ENCODE results near the gene GREM1.
A peak's percentile ranks its signal among the peaks of the same experiment; 100 is the strongest.

Gene GREM1

DNA sequence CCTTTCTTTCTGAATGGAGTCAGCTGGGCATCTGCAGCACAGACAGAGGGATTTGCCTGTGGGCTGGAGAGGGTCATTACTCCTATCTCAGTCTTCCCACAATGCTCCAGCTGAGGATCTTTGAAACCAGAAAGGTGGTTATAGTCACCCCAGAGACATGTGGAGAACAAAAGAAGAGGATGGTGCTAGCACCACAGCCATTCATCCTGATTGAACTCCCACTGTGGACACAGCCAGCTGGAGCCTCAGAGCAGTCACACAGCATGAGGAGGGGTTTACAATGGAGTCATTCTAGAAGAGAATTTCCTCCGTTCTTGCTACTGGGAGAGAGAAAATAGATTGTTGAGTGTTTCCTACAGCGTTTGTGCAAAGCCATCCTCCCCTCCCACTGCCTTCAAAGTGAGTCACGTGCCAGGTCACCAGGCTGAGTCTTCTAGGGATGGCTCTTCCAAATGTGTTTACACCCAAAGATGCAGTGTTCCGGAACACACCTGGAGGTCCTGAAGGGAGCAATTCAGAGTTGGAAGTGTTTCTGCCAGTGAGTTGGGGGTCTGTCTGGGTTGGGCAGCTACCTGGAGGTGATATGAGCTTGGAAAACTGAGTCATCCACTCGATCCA lies 18.9 kb upstream of the GREM1 start:
- ATAC-seq, result no peak

DNA sequence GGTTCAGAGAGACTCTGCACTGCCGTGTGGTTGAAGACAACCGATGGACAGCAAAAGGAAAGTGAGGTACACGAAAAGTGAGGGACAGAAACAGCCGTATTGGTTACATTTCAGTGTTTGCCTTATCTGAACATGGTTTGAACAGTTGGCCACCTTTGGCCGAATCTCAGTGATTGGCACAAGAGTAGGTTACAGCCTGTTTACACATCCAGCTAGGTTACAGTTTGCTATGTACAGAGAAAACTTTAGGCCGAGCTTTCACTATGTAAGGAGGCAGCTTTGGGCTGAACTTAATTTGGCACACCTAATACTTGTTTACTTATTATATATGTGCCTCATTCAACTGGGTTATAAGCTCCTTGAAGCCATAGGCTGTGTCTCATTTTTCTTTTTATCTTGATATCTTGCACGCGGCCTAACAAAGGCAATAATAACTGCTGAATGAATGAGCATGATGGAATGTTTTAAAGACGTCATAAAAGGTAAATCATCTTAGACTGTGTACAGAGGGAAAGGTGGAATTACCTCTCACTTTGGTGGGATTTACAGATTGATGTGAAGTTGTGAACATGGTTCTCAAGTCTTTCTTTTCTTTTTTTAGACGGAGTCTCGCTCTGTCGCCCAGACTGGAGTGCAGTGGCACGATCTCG lies 17.2 kb upstream of the GREM1 start:
- ATAC-seq, result no peak

DNA sequence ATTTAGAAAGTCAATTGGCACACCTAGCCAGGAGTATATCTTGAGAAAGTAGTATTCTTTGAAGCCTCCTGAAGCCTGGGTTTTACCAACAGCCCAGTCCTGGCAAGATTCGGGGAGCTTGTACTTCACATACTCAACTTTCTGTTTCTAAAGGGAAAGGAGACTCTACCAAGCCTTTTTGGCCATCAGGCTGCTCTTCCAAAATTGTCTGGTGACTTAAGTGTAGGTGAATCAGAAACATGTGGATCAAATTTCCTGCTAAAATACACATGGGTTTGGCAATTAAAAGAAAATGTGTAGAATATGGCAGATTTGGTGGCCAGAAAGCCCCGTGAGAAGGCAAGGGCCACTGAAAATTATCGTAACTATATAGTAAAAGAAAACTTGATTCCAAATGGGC lies 15.9 kb upstream of the GREM1 start:
- no peak for ATAC-seq

DNA sequence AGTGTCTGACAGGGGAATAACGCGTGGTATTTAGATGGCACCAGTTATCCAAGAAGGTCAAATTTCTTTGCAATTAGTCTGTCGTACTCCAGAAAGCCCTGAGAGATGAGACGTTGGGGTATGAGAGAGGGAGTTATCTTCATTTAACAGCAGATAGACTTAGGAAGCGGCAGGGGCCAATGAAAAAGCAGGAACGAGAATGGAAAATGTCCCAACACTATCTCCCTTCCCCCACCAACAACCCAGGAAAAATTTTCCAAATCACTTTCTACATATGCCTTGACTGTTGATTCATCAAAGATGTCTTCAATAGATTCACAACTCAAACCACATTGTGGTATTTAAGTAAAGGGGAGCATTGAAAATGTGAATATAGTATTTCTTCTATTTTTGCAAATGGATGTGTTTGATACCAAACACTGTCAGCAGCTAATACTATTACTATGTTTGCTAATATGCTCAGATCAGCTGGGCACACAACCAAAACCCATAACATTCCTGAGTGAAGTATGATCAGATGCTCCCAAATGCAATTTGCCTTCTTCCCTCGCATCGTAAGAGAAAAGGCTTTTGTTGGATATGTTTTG lies 13.3 kb upstream of the GREM1 start:
- no peak for ATAC-seq

GRCh38 chr15:32705446-32705845 lies 12.4 kb upstream of the GREM1 start:
- ATAC-seq, result no peak

GRCh38 chr15:32706704-32707103 lies 11.1 kb upstream of the GREM1 start:
- ATAC-seq, result no peak

DNA sequence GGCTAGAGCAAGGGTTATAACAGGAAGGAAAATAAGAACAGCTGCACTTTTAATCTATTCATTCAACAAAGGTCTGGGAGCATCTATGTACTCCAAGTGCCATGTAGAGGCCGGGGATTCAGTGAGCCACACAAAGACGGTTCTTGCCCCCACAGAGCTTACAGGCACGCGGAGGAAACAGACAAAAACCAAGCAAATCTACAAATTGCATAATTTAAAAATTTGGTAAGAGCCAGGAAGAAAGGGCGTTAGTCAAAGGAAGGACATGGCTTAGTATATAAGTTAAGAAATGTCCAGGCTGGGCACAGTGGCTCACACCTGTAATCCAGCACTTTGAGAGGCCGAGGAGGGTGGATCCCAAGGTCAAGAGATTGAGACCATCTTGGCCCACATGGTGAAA lies 10.4 kb upstream of the GREM1 start:
- ATAC-seq, result no peak

DNA sequence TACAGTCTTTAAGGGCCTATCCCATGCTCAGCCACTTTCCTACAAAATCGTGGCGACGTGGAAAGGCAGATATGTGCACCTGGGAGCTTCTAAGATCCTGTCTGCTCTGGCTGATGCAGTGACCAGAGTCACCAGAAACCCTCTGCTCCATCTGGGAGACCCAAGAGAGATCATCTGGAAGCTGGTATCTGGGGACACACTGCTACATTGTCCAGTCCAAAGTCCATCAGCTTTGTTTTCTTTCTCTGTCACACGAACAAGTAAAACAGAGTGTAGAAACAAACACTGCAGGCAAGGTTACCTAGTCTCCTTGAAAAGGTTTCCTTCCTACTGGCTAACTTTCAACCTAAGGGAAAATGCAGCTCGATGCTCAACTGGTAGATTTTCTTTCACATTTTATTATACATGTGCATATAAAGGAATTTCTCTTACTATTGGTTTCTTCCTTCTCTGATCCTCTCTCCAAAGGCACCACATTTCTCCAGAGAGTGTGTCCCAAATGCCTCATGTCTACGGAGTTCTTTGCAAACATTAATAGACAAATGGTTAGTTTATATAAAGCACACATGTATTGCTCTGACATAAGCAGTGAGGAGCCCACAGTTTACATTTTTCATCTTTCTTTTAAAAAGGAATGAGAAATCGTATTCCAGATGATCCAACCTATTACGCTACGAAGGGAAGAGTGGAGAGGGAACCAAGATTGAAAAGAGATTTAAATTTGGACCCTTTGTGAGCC lies 8.3 kb upstream of the GREM1 start:
- no peak for ATAC-seq

- no peak for ATAC-seq
Measured at GRCh38 chr15:32715276-32715675, 2.5 kb upstream of the GREM1 start.

DNA sequence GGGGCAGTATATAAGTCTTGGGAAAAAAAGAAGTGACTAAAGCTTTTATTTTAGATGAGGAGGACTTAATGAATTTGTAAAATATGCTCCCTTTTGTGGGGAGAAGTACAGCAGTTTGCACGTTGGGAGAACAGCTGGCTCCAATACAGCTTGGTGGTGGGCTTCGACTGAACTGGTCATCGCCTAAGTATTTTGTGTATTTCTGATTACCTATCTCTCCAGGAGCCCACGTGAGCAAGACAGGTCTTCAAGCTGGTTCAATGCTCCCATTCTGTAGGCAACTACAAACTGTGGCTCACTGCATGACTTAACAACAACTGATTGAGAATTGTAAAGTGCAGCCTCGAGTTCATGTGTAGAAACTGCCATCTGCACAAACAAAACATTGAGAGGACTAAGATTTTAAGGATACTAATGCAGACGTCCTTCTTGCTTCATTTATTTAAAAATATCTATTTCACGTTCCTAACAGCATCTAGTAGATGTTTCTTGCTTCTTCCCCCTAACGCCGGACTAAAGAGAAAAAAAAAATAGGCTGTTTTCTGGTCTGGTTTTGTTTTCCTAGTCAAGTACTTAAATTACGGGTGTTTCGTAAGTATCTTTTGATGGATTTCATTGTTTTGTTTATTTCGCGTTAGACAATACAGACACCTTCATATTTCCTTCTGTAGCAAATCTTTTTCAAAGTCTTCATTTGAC lies 1.4 kb upstream of the GREM1 start:
- no peak for ATAC-seq

DNA sequence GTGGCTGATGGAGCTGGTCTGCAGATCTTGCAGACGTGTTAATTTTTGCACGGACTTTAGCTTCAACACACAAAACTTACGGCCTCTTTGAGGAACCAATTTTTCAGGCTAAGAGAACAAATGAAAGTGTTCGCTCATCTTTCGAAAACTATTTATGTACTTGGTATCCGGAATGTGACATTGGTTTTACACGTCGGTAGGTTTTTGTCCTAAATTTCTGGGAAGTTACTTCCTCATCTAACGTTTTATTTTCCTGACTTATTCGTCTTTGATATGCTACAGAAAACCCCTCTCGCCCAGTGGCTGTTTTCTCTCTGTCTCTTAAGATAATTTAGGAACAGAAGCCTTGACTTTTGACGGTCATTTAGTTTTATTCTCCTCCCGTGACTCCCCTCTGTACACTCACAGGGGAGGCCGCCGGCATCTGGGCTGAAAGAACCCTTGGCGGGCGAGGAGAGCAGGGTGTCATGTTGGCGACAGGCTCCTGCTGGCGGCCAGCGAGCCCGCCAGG lies 834 bp upstream of the GREM1 start:
- ATAC-seq, result no peak

DNA sequence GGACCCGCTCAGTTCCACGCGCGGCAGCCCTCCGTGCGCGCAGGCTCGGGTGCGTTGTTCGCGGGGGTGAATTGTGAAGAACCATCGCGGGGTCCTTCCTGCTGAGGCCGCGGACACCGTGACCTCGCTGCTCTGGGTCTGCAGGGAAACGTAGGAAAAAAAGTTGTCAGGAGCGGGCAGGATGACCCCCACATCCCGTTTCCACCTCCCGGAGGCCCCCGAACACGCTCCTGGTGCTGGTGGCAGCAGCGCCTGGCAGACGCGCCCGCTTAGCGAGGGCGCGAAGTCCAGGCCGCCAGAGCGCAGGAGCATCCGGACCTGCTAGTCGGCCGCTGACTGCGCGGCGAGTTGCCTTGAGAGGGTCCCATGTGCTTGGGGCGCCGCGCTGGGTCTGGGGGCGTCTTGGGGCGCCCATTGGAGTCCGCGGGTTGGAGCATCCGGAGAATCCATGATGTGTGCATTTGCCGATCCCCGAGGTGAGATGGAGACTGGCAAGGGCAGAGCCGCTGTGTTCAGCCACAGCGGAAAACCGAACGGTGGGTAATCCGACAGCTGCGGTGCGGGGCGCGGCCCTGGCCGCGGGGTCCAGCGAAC lies 520 bp downstream of the GREM1 start:
- no peak for ATAC-seq

DNA sequence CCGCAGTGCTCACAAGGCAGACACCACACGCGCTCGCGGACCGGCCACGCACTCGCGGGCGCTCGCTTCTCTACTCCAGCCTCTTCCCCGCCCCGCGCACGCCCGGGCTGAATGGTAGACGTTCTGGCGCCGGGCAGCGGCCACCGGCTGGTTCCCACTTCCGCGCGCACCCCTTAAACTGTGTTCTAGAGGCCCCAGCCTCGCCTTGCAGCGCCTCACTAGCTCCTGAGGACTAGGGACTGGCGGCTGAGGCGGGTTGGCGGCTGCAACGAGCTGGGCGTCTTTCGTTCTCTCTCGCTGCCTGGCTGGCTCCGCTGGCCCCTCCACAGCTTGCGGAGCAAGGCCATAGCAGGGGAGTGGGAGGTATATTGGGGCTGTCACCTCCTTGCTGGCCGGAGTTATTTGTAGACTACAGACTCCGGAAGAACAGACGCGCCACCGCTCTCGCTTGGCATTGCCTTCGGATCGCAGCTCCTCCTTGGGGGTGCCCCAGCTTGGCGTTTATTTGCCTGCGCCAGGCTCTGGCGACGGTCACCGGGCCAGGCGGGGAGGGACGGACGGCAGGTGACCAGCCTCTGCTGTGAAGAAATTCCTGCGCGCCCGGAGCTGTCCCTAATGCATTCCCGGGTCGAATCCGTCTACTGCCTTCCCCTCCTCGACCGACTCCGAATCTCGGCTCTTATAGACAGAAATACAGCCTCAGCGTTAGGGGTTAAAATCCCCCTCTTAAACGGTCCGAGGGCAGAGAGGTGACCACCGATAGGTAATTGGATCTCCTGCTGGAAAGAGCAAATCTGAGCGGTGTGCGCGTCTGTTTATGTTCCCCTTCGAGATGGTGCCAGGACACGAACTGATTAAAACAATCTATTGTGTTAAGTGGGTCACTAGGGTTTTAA lies 1.3 kb downstream of the GREM1 start:
- ATAC-seq, result no peak

DNA sequence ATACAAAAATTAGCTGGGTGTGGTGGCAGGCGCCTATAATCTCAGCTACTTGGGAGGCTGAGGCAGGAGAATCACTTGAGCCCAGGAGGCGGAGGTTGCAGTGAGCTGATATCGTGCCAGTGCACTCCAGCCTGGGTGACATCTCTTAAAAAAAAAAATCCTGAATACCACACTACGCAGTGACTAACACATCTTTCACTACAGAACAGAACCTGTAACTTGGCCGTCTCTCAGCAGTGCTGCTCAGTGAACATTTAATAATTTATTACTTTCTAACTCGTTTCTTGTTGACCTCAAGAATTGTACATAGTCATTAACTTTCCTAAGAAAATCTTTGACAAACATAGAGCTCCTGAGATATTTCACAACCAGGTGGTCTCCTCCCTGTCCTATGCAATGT lies 3.8 kb downstream of the GREM1 start:
- ATAC-seq, result no peak

DNA sequence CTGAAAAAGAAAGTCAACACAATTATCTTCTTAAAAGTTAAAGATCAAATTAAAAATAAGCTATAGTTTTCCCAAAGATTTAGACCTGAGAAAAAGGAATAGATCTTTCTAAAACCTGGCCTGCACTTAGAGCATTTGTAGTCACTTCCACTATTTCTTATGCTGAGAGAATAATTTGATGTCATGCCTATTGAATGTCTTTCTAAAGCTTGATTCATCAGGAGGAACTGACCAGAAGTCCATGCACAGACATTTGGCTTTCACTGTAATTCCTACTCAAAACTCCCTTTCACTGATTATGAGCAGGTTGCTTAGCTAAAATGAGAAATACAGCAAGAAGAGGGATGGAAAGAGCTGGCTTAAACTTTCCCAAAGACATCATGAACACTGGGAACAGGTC lies 4.3 kb downstream of the GREM1 start:
- no peak for ATAC-seq

DNA sequence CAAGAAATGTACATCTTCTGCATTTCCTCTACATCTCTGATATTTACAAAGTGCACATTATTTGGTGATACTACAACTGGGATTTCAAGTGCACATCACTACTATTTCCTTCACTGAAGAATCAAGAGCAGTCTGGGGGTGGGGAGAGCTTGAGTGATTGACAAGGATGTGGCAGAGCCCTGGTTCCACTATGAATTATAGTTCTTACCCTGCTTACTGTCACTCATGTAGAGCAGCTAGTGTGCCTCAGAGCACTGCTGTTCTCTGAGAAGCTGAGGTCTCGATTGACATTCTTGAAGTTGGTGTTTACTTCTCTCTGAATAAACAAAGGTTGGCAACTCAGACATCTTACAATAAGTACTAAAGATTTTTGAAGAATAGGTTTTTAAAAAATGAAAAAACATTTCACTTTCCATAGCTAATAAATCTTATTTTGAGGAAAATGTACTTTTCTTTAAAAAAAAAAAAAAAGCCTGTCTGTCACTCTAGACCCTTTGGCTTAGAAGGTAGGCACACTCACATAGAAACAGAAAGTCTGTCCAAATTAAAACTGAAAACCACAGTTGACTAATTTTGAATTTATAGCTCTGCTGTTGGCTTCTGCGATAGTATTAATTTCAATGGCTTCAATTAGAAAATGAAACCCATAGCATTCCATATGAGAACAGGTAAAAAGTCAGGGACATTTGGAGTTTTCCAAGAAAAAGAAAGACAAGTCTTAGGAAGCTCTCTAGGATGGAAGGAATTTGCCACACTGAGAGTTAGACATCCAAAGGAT lies 5.6 kb downstream of the GREM1 start:
- ATAC-seq, result peak; percentile 85 to 88

DNA sequence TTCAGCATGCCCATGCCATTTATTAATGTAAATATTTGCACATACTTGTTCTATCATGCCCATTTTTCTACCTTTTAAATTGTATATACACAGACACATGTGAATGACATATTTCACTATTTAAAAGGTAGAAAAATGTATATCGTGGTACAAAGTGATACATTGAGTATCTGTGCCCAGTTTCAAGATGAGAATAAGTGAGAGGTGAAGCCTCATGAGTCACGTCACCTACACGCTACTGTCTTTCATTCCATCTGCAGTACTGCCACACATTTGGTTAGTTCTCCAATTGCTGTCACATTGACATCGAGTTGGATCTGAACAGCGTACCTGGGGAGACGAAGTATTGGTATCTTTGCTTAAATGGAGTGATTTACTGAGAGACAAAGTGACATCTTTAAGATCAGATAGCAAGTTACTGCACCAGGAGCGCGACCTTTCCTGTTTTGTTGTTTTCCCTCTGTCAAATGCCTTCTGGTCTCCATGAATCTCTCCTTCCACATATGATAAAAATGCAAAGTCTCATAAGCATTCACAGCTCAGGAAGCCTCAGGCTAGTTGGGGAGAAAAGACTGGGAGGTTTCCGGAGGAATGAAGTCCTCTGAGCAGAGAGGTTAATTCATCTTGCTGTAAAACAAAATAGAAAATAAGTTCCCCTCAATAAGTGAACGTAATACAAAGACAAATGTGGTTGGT lies 12.0 kb downstream of the GREM1 start:
- no peak for ATAC-seq

DNA sequence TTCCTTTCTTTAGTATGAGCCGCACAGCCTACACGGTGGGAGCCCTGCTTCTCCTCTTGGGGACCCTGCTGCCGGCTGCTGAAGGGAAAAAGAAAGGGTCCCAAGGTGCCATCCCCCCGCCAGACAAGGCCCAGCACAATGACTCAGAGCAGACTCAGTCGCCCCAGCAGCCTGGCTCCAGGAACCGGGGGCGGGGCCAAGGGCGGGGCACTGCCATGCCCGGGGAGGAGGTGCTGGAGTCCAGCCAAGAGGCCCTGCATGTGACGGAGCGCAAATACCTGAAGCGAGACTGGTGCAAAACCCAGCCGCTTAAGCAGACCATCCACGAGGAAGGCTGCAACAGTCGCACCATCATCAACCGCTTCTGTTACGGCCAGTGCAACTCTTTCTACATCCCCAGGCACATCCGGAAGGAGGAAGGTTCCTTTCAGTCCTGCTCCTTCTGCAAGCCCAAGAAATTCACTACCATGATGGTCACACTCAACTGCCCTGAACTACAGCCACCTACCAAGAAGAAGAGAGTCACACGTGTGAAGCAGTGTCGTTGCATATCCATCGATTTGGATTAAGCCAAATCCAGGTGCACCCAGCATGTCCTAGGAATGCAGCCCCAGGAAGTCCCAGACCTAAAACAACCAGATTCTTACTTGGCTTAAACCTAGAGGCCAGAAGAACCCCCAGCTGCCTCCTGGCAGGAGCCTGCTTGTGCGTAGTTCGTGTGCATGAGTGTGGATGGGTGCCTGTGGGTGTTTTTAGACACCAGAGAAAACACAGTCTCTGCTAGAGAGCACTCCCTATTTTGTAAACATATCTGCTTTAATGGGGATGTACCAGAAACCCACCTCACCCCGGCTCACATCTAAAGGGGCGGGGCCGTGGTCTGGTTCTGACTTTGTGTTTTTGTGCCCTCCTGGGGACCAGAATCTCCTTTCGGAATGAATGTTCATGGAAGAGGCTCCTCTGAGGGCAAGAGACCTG lies 13.2 kb downstream of the GREM1 start:
- ATAC-seq, result no peak
